GM19043 (cell line): ENCODE results near the gene LY9.
A peak's percentile ranks its signal among the peaks of the same experiment; 100 is the strongest.

Experiments
- ATAC-seq: cut with Tn5 transposase; IDR thresholded peaks from one replicate; pipeline ENCODE4 v1.9.1; 2021; ENCODE audit warnings: low read depth; ENCODE audit not compliant: unreplicated experiment

LY9 gene

GRCh38 chr1:160834945-160835565 is 39.1 kb downstream of the LY9 start:
- no peak for ATAC-seq

GRCh38 chr1:160835751-160836150 is 39.8 kb downstream of the LY9 start:
- ATAC-seq, result no peak

- no peak for ATAC-seq
These were observed 40.6 kb downstream of the LY9 start for GRCh38 chr1:160836561-160836960.

- ATAC-seq, result no peak
These were observed 41.1 kb downstream of the LY9 start for GRCh38 chr1:160836981-160837557.

GRCh38 chr1:160837558-160838205 is 41.7 kb downstream of the LY9 start:
- peak; percentile 79 for ATAC-seq

- no peak for ATAC-seq
These were observed 42.9 kb downstream of the LY9 start for GRCh38 chr1:160838888-160839287.

- ATAC-seq, result no peak
These were observed 43.8 kb downstream of the LY9 start for GRCh38 chr1:160839746-160840145.

- ATAC-seq, result no peak
These were observed 45.1 kb downstream of the LY9 start for GRCh38 chr1:160841079-160841478.

- ATAC-seq, result no peak
These were observed 48.7 kb downstream of the LY9 start for GRCh38 chr1:160844447-160845232.

GRCh38 chr1:160846281-160846680 is 50.3 kb downstream of the LY9 start:
- no peak for ATAC-seq

GRCh38 chr1:160850541-160850940 is 54.6 kb downstream of the LY9 start:
- ATAC-seq, result no peak

- ATAC-seq, result no peak
These were observed 55.0 kb downstream of the LY9 start for GRCh38 chr1:160850993-160851392.

- no peak for ATAC-seq
These were observed 57.0 kb downstream of the LY9 start for GRCh38 chr1:160853014-160853413.

- no peak for ATAC-seq
These were observed 57.8 kb downstream of the LY9 start for GRCh38 chr1:160853754-160854153.

GRCh38 chr1:160855181-160855981 is 59.4 kb downstream of the LY9 start:
- ATAC-seq, result peak; percentile 90

GRCh38 chr1:160858097-160858496 is 62.1 kb downstream of the LY9 start:
- ATAC-seq, result no peak

- ATAC-seq, result no peak
These were observed 62.5 kb downstream of the LY9 start for GRCh38 chr1:160858507-160858906.

GRCh38 chr1:160859166-160859565 is 63.2 kb downstream of the LY9 start:
- no peak for ATAC-seq

GRCh38 chr1:160860840-160861505 is 65.0 kb downstream of the LY9 start:
- no peak for ATAC-seq
